WERI-Rb-1 (cell line): Measurements from ENCODE around the gene AQP3.

Experiments used
- DNase-seq: peaks from one replicate; pipeline ENCODE4 v3.0.0-alpha.2; 2020
- H3K27ac ChIP-seq: fragments of 250-450 bp; sonication (Bioruptor Pico); 2 replicates; pipeline ENCODE4 v1.5.1; 2020; ENCODE audit warnings: mild to moderate bottlenecking, moderate library complexity
- H3K27me3 ChIP-seq: fragments of 250-450 bp; sonication (Bioruptor Pico); 2 replicates; pipeline ENCODE4 v1.5.1; 2021; ENCODE audit warnings: mild to moderate bottlenecking, low read depth, moderate library complexity; ENCODE audit not compliant: insufficient read depth, severe bottlenecking
- H3K36me3 ChIP-seq: fragments of 250-450 bp; sonication (Bioruptor Pico); 2 replicates; pipeline ENCODE4 v1.5.1; 2020; ENCODE audit warnings: mild to moderate bottlenecking, moderate library complexity
- H3K4me3 ChIP-seq: 2 replicates; pipeline ENCODE4 v1.5.1; 2011; ENCODE audit warnings: low read depth, mild to moderate bottlenecking, control low read depth, low read length
- H3K9me3 ChIP-seq: fragments of 250-450 bp; sonication (Bioruptor Pico); 2 replicates; pipeline ENCODE4 v1.5.1; 2021; ENCODE audit warnings: mild to moderate bottlenecking, moderate library complexity; ENCODE audit not compliant: severe bottlenecking
- TF ChIP-seq, protein P1 (sequence below): IDR thresholded peaks from 2 replicates; pipeline ENCODE4 v1.5.1; 2011; ENCODE audit warnings: low read depth, mild to moderate bottlenecking, control low read depth, inconsistent platforms, low read length

AQP3 gene

DNA sequence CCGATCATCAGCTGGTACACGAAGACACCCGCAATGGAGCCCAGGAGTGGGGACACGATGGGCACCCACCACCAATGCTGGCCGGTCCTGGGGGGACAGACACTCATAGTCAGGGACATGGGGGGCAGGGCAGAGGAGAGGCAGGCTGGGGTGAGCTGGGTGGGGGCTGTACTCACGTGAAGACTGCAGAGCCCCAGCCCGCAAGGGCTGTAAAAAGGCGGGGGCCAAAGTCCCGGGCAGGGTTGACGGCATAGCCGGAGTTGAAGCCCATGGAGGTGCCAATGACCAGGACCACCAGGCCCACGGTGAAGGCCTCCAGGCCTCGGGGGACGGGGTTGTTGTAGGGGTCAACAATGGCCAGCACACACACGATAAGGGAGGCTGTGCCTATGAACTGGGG lies 5.3 kb downstream of the AQP3 start:
- Histone ChIP-seq H3K4me3 (no peak overlapping the region), H3K36me3 (peaks cover 6% of the 10 kb centered on the region; the same call in 1 of the 2 replicates), H3K27me3 (no peaks in the 10 kb centered on the region), H3K9me3 (no peaks in the 10 kb centered on the region), H3K27ac (no peak overlapping the region)
- TF ChIP-seq, protein P1, sequence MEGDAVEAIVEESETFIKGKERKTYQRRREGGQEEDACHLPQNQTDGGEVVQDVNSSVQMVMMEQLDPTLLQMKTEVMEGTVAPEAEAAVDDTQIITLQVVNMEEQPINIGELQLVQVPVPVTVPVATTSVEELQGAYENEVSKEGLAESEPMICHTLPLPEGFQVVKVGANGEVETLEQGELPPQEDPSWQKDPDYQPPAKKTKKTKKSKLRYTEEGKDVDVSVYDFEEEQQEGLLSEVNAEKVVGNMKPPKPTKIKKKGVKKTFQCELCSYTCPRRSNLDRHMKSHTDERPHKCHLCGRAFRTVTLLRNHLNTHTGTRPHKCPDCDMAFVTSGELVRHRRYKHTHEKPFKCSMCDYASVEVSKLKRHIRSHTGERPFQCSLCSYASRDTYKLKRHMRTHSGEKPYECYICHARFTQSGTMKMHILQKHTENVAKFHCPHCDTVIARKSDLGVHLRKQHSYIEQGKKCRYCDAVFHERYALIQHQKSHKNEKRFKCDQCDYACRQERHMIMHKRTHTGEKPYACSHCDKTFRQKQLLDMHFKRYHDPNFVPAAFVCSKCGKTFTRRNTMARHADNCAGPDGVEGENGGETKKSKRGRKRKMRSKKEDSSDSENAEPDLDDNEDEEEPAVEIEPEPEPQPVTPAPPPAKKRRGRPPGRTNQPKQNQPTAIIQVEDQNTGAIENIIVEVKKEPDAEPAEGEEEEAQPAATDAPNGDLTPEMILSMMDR = no peak
- no peak for DNase-seq

DNA sequence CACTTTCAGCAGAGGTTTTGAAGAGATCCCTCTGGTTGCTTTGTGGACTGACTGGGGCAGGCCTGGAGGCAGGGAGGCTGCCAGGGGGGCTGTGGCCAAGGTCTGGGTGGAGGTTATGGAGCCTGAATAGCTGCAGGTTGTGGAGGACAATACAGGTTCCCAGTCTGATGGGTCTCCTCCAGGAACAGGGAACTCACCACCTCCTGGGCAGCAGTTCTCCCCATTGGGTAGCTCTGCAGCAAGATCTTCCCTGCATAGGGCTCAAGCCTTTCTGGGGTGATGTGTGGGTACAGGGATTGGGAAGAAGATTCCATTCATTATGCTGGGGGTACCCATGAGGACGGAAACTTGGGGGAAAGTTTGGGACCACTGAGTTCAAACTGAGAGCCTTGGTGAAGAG lies 6.8 kb downstream of the AQP3 start:
- Histone ChIP-seq H3K4me3 (no peak overlapping the region), H3K36me3 (peaks cover 6% of the 10 kb centered on the region; the same call in 1 of the 2 replicates), H3K9me3 (no peaks in the 10 kb centered on the region), H3K27ac (no peak overlapping the region), H3K27me3 (no peaks in the 10 kb centered on the region)
- TF ChIP-seq, protein P1 = no peak
- DNase-seq = no peak

DNA sequence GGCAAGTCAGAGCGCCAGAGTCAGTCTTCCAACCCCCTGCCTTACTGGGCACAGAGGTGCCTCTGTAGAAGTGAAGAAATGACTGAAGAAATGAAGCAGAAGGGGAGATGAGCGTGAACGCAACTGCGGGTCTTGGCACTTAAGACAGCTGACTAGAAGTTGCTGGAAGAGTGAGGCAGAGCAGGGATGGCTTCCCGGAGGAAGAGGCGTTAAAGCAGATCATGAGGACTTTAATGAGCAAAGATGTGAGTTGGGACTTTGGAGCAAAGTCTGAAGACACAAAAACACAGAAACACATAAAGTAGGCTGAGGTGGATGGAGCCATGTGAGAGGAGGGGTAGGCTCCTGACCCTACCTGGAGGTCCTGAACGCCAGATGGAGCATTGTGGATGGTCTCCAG lies 7.2 kb downstream of the AQP3 start:
- Histone ChIP-seq H3K36me3 (peaks cover 6% of the 10 kb centered on the region; the same call in 1 of the 2 replicates), H3K9me3 (no peaks in the 10 kb centered on the region), H3K27ac (no peak overlapping the region), H3K27me3 (no peaks in the 10 kb centered on the region), H3K4me3 (no peak overlapping the region)
- TF ChIP-seq, protein P1 = no peak
- no peak for DNase-seq

DNA sequence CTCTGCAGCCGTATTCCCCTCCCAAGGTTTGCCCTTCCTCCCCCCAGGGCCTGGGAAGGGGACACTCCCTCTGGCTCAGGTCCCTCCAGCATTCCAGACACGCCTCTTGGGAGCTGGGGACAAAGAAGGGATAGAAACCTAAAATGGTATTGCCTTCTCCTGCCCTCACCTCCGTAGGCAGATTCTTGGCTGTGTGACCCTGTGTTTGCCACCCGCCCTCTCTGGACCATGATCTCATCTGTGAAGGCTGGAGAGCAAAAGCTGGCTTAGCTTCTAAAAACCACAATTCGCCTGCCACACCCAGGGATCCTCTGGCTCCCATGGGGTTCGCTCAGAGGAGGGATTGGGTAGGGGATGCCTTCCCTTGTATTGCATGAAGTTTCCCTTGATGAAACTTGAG lies 7.7 kb downstream of the AQP3 start:
- Histone ChIP-seq H3K36me3 (peaks cover 6% of the 10 kb centered on the region; the same call in 1 of the 2 replicates), H3K27me3 (no peaks in the 10 kb centered on the region), H3K9me3 (no peaks in the 10 kb centered on the region), H3K4me3 (no peak overlapping the region), H3K27ac (peak overlapping the region; percentile 17; the same call in 1 of the 2 replicates)
- TF ChIP-seq, protein P1 = no peak
- no peak for DNase-seq

DNA sequence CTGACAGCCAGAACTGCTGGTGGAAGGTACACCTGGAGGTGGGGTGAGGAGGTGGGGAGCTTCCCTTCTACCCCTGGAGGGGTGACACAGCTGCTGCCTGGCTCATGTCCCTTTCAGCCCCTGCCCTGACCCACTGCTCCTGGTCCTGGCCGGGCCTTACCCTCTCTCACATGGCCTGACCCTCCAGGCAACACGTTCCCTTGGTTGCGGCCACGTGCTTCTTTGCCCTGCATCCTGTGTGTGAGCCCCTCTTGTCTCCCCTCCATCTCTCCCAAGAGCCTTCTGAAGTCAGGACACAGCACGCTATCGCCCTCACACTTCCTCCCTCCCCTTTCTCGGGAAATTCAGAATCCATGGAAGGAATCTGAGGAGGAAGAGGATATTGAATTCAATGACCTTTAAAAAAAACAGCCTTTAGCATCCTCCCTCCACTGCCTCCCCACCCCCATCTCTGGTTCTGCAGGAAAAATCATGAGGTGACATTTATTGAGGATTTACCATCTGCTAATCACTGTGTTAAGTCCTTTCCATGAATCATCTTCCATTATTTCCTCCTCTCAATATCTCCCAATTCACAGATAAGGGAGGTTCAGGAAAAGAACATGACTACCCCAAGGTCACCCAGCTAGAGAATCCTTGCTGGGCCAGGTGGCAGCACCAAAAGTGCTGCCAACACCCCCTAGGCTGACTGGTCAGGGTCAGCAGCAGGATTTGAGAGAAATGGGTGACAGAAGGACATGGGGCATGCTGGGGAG lies 8.3 kb downstream of the AQP3 start:
- DNase-seq = no peak
- Histone ChIP-seq H3K4me3 (no peak overlapping the region), H3K36me3 (peaks cover 6% of the 10 kb centered on the region; the same call in 1 of the 2 replicates), H3K9me3 (no peaks in the 10 kb centered on the region), H3K27me3 (no peaks in the 10 kb centered on the region), H3K27ac (peak overlapping the region; percentile 17; the same call in 1 of the 2 replicates)
- TF ChIP-seq, protein P1 = no peak
